Natural killer cell (primary cell): ENCODE data around the gene CARD16. TPM values are rescaled to one million over a fixed set of nuclear protein-coding genes. Genes with fewer than 3 reads are reported as not detected.
"Not testable (repeated sequence)": the region's sequence is repeated elsewhere in the genome, so short reads cannot be mapped to it uniquely, and the experiment has no call there.

Experiments
- ATAC-seq, 3 donors: fragments of 150-1000 bp in 2 of 3; fragments of 200-7000 bp in 1 of 3; cut with Tn5 transposase; 1 replicate in 1 of 3; 2 replicates in 2 of 3; pipeline ENCODE4 v1.10.0; 2021; ENCODE audit warnings: mild to moderate bottlenecking in 2 of 3, moderate library complexity in 2 of 3
- DNase-seq, 2 donors: peaks; one replicate each; pipeline versions ENCODE4 v3.0.0 to v3.0.0-alpha.2; 2013 to 2021; ENCODE audit warnings: mixed read lengths in 1 of 2
- H3K27ac ChIP-seq: one replicate; pipeline ENCODE4 v1.5.1; 2013; ENCODE audit warnings: mild to moderate bottlenecking, low read length
- H3K27me3 ChIP-seq: one replicate; pipeline ENCODE4 v1.6.1; 2013; ENCODE audit warnings: low read length; ENCODE audit not compliant: control insufficient read depth, insufficient read depth
- H3K36me3 ChIP-seq: one replicate; pipeline ENCODE4 v1.6.1; 2013; ENCODE audit warnings: low read length; ENCODE audit not compliant: control insufficient read depth, insufficient read depth
- H3K4me1 ChIP-seq: one replicate; pipeline ENCODE4 v1.6.1; 2013; ENCODE audit warnings: low read length; ENCODE audit not compliant: control insufficient read depth, insufficient read depth
- H3K4me3 ChIP-seq: one replicate; pipeline ENCODE4 v1.5.1; 2013; ENCODE audit warnings: low read length
- H3K9me3 ChIP-seq: one replicate; pipeline ENCODE4 v1.6.1; 2013; ENCODE audit warnings: low read length; ENCODE audit not compliant: control insufficient read depth, insufficient read depth
- H3K27ac Mint-ChIP-seq, 2 donors: one replicate each; pipeline ENCODE4 v1.8.0; 2022; ENCODE audit warnings: mild to moderate bottlenecking in 2 of 2, mixed read lengths in 2 of 2, moderate library complexity in 1 of 2
- H3K27me3 Mint-ChIP-seq, 2 donors: one replicate each; pipeline ENCODE4 v1.8.0; 2022; ENCODE audit warnings: low read depth in 2 of 2, mixed read lengths in 2 of 2
- H3K36me3 Mint-ChIP-seq: one replicate; pipeline ENCODE4 v1.8.0; 2022; ENCODE audit warnings: mixed read lengths
- H3K4me1 Mint-ChIP-seq, 2 donors: one replicate each; pipeline ENCODE4 v1.8.0; 2022; ENCODE audit warnings: mixed read lengths in 2 of 2
- H3K4me3 Mint-ChIP-seq: one replicate; pipeline ENCODE4 v1.8.0; 2022; ENCODE audit warnings: mild to moderate bottlenecking, moderate library complexity, mixed read lengths
- H3K9me3 Mint-ChIP-seq, 2 donors: one replicate each; pipeline ENCODE4 v1.8.0; 2022; ENCODE audit warnings: mixed read lengths in 2 of 2
- CTCF ChIP-seq: fragments of 200-600 bp; IDR thresholded peaks from one replicate; pipeline ENCODE4 v1.8.0; 2022; ENCODE audit warnings: antibody characterized with exemption
- WGBS: methylation state at CpG from one replicate; pipeline ENCODE4 v1.1.7; 2013; ENCODE audit warnings: missing lambda C conversion rate; ENCODE audit not compliant: insufficient coverage; 5-methylcytosine and 5-hydroxymethylcytosine counted together
- intact Hi-C: fragments of 100-400 bp; cut with micrococcal nuclease; formaldehyde crosslinking; loops from one replicate; pipeline ENCODE4 v1.14.2; 2022
- total RNA-seq, 4 donors: library from RNA; stranded (reverse); fragments of 120-200 nt in 1 of 4; gene quantifications; one replicate each; pipeline versions ENCODE4 v1.2.3 to v1.2.4, GENCODE V29; 2013 to 2022

CARD16 gene
- 100 to 1,000 TPM in 2 of 3 donors, 10 to 100 TPM in 1; 54.7 to 113 (median 110) TPM for total RNA-seq
- total RNA-seq (2013): 132 TPM

DNA sequence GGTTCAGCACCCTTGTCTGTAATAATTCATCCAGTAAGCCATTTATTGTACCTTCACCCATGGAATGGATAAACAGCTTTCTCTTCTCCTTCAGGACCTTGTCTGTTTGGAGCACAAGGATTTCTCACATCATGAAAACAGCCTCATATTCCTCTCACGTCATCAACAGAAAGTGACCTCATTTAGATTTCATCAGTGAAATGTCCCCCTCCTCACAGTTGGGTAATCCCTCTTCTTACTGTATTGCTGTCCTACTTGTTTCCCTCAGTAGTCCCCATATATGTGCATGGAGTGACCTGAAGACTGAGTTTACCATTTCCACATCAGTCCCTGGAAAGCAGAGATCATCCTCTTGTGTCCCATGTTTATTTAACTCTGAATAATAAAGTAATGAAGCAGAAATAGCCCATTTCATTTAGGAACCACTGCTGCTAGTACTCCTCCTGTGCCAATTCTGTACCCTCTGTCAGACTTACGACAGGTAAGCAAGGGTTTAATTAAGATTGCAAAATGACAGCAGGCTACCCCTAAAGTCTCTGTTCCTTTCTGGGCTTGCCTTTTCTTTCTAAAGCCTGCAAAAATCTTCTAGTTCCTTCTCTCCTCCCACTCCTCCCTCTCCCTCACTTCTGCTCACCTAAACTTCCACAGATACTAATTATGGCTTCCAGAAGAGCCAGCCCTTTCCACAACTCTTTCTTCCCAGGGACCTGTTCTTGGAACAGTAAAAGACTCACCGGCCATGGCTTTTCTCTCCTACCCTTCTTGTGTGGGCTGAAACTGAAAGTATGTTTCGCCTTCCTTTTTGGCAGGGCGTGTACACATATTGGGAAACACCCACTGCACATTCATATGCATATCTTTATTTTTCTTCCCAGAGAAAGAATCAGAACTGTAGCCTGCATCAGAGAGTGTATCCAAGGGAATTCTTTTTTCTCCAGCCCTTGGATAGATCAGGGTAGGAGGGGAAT lies at the start of gene CARD16:
Gene CARD16, minus strand, starts transcription at position 779 of the 968 bp plus-strand sequence. Its CDS starts 38 bp downstream, at position 741.
- not testable (repeated sequence) for H3K27me3 ChIP-seq, H3K9me3 ChIP-seq, H3K27me3 Mint-ChIP-seq, H3K9me3 Mint-ChIP-seq
- H3K27ac ChIP-seq: peak within 1 kb of the TSS; percentile 71
- Mint-ChIP-seq H3K4me1 (peaks cover 51 to 67% of the 10 kb centered on the region in 2 donors), H3K4me3 (peak within 1 kb of the TSS; percentile 94), H3K36me3 (peaks cover 21% of the 10 kb centered on the region), H3K27ac (peak within 1 kb of the TSS; percentile 90 to 92)
- intact Hi-C loops: loop anchor here (10.0 kb wide), 1 partner anchor 340 kb away; no protein-coding TSS in a partner anchor
- peak within 1 kb of the TSS; percentile 48 for H3K4me3 ChIP-seq
- WGBS: 0% methylated on average over 5 of the region's 5 CpGs
- ATAC-seq (peak; percentile 86 to 93 (median 87)), DNase-seq (peak in 1 of 2 donors; percentile 78)
- peaks cover 18% of the 10 kb centered on the region for H3K36me3 ChIP-seq
- peaks cover 12% of the 10 kb centered on the region for H3K4me1 ChIP-seq

DNA sequence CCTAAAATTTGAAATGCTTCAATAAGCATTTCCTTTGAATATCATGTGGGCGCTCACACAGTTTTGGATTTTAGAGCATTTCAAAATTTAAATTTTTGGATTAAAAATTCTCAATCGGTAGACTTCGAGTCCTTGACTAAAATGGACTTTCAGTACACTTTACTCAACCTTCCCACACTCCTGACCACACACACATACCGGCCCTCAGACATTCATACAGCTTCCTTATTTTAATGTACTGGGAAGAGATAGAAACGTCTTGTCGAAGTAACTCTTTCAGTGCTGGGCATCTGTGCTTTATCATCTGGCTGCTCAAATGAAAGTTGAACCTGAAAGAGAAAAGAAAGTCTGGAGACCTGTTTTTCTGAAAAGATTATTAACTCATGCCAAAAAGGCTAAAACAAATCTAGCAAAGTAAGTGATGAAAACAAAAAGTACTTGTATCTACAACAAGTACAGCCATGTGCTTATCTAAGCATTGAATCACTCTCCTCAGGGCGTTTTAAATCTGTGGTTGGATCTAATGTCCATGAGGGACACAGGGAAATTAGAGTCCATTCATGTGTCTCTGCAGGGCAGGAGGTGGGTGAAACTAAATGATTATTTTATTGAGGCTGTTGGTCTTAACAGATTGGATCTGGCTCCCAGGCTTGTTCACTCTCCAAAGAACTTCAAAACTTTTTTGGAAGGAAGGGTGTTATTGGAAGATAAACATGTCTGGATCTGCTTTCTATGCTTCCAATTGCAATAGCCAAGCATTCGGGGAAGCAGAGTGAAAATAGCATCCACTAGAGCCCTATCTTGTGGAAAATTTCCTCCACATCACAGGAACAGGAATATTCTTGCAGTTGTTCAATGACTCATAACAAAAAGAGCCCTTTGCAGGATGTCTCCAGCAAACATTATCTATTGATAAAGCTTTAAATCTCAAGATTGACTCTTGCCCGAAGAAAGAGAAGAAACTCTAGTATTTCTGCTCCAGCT lies 47.4 kb upstream of the CARD16 start:
- no peaks in the 10 kb centered on the region for H3K36me3 ChIP-seq
- Mint-ChIP-seq H3K4me1 (no peaks in the 10 kb centered on the region), H3K4me3 (no peak overlapping the region), H3K9me3 (no peaks in the 10 kb centered on the region), H3K27ac (no peak overlapping the region), H3K27me3 (peaks cover 7 to 46% of the 10 kb centered on the region in 2 donors), H3K36me3 (no peaks in the 10 kb centered on the region)
- H3K4me3 ChIP-seq: no peak overlapping the region
- intact Hi-C loops: no loop called here
- DNase-seq (no peak), ATAC-seq (no peak)
- WGBS: 57% methylated on average over 9 of the region's 9 CpGs
- no peak for TF ChIP-seq CTCF
- H3K27ac ChIP-seq: no peak overlapping the region
- no peaks in the 10 kb centered on the region for H3K27me3 ChIP-seq
- H3K4me1 ChIP-seq: no peaks in the 10 kb centered on the region
- no peaks in the 10 kb centered on the region for H3K9me3 ChIP-seq

DNA sequence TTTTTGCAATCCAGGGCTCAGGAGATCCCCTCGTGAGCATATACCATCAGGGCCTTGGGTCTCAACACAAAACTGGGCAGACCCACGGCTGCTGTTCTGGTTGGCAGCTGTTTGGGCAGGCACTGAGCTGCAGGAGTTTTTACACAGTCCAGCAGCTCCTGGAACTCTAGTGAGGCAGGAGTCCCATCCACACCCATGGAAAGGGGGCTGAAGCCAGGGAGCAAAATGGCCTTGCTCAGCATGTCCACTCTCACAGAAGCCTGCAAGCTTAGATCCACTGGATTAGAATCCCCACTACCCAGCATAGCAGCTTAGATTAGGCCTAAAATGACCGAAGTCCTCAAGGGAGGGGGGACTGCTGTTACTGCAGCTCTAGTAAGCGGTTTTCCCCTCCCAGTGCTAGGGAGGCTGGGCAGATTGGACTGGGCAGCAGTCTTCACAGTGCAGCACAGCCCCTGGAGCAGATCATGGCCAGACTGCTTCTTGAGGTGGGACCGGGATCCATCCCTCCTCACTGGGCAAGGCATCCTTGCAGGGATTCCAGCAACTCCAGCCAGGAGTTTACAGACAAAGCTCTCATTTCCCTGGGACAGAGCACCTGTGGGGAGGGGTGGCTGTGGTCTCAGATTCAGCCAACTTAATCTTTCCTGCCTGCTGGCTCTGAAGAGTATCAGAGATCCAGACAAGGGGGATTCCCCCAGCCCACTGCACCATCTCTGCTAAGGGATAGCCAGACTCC lies 36.4 kb upstream of the CARD16 start:
- no peaks in the 10 kb centered on the region for H3K9me3 ChIP-seq
- H3K27ac Mint-ChIP-seq: no peak overlapping the region
- ATAC-seq (no peak), DNase-seq (no peak)
- 95% methylated on average over 5 of the region's 5 CpGs for WGBS
- H3K4me1 ChIP-seq: no peaks in the 10 kb centered on the region
- peaks cover 6 to 17% of the 10 kb centered on the region in 2 donors for H3K4me1 Mint-ChIP-seq
- no peaks in the 10 kb centered on the region for H3K27me3 ChIP-seq
- TF ChIP-seq CTCF: no peak
- no peaks in the 10 kb centered on the region for H3K36me3 ChIP-seq
- H3K27ac ChIP-seq: no peak overlapping the region
- H3K4me3 Mint-ChIP-seq: no peak overlapping the region
- H3K36me3 Mint-ChIP-seq: no peaks in the 10 kb centered on the region
- intact Hi-C loops: no loop called here
- peaks cover 15 to 31% of the 10 kb centered on the region in 2 donors for H3K27me3 Mint-ChIP-seq
- no peaks in the 10 kb centered on the region for H3K9me3 Mint-ChIP-seq
- H3K4me3 ChIP-seq: no peak overlapping the region

GRCh38 chr11:105080171-105080906 lies 35.2 kb upstream of the CARD16 start:
- ATAC-seq, intact Hi-C loops, H3K36me3 ChIP-seq, H3K4me1 ChIP-seq, H3K27me3 ChIP-seq, H3K27ac Mint-ChIP-seq, H3K9me3 Mint-ChIP-seq, H3K27ac ChIP-seq, H3K4me3 ChIP-seq, H3K4me3 Mint-ChIP-seq, DNase-seq, H3K9me3 ChIP-seq, H3K36me3 Mint-ChIP-seq: not testable (repeated sequence)
- H3K27me3 Mint-ChIP-seq: peaks cover 15 to 22% of the 10 kb centered on the region in 2 donors
- H3K4me1 Mint-ChIP-seq: peaks cover 6 to 17% of the 10 kb centered on the region in 2 donors
- 47% methylated on average over 5 of the region's 6 CpGs for WGBS
